Sigmoid colon (tissue), 7 donors: ENCODE results near the gene GLI3. TPM values are rescaled to one million over a fixed set of nuclear protein-coding genes. Genes with fewer than 3 reads are reported as not detected.

Source experiments
- DNase-seq: peaks from one replicate; pipeline ENCODE4 v3.0.0-alpha.2; 2019
- H3K27ac ChIP-seq, 4 donors: fragments of 200-600 bp; sonication (generic); one replicate each; pipeline ENCODE4 v1.5.1; 2016 to 2019; ENCODE audit warnings: mild to moderate bottlenecking in 1 of 4
- H3K27me3 ChIP-seq, 3 donors: fragments of 200-600 bp; sonication (generic); one replicate each; pipeline ENCODE4 v1.5.1; 2019; ENCODE audit warnings: mild to moderate bottlenecking in 1 of 3
- H3K36me3 ChIP-seq, 4 donors: fragments of 200-600 bp; sonication (generic); one replicate each; pipeline ENCODE4 v1.5.1; 2016 to 2019
- H3K4me1 ChIP-seq, 4 donors: fragments of 200-600 bp; sonication (generic); one replicate each; pipeline ENCODE4 v1.5.1; 2017 to 2019
- H3K4me3 ChIP-seq, 4 donors: fragments of 200-600 bp; sonication (generic); one replicate each; pipeline ENCODE4 v1.5.1; 2017 to 2019; ENCODE audit warnings: mild to moderate bottlenecking in 2 of 4, moderate library complexity in 1 of 4
- H3K9me3 ChIP-seq, 4 donors: fragments of 200-600 bp in 3 of 4; sonication (generic) in 3 of 4; one replicate each; pipeline versions ENCODE4 v1.5.1 to v1.6.1; 2013 to 2019
- CTCF ChIP-seq, 4 experiments: fragments of 450-650 bp in 3 of 4; fragments of 200-600 bp in 1 of 4; IDR thresholded peaks; one replicate each; pipeline ENCODE4 v1.5.1; 2016 to 2019; ENCODE audit warnings: antibody characterized with exemption in 4 of 4, mild to moderate bottlenecking in 3 of 4, moderate library complexity in 2 of 4
- EP300 ChIP-seq, 4 donors: sonication (generic); formaldehyde crosslinking; IDR thresholded peaks; one replicate each; pipeline ENCODE4 v1.6.1; 2017; ENCODE audit warnings: antibody characterized with exemption in 4 of 4
- POLR2A ChIP-seq, 2 donors: fragments of 450-650 bp; IDR thresholded peaks; one replicate each; pipeline ENCODE4 v1.6.1; 2016; ENCODE audit warnings: antibody characterized with exemption in 2 of 2, mild to moderate bottlenecking in 2 of 2, moderate library complexity in 2 of 2
- POLR2AphosphoS5 ChIP-seq, 4 donors: sonication (generic); formaldehyde crosslinking; IDR thresholded peaks; one replicate each; pipeline ENCODE4 v1.6.1; 2017; ENCODE audit warnings: antibody characterized with exemption in 4 of 4
- WGBS, 2 donors: extraction: QIAGEN DNeasy Blood & Tissue Kit; methylation state at CpG; one replicate each; pipeline ENCODE4 v1.1.7; 2013; 5-methylcytosine and 5-hydroxymethylcytosine counted together
- intact Hi-C: fragments of 100-400 bp; cut with DNase I; formaldehyde crosslinking; loops from one replicate; pipeline ENCODE4 v1.15.1; 2023
- polyA plus RNA-seq, 3 donors: library from polyadenylated mRNA; stranded (reverse); fragments of 200-250 nt; gene quantifications; one replicate each; pipeline ENCODE4 v1.2.3, GENCODE V29; 2013
- total RNA-seq, 4 donors: library from RNA; depleted of rRNA; stranded (reverse); fragments of >200 nt; gene quantifications; one replicate each; pipeline ENCODE4 v1.1.0, GENCODE V29; 2016
- donor health status: healthy with polysubstance abuse.
- donor health status: Bipolar disorder and iron deficiency.
- donor health status: healthy.

GLI3 gene
- total and polyA plus RNA-seq, 7 donors, result 0.23 to 31.6 (median 17.2) TPM

DNA sequence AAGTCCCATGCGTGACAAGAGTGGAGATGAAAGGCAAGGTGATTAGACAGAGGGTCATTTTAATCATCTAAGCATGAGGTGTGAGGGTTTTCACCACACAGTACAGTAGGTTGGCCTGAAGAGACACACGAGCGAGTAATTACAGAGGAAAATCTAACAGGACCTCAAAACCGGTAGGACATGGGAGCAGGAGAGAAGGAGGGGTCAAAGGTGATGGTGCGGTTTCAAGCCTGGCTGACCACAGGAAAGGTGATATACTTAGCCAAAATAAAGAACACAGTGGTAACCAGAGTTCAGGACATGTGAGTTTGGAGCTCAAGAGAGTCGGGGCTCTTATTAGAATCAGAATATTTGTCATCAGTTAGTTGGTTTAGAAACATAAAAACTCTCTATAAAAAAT lies 20.0 kb downstream of the GLI3 start:
- H3K4me1 ChIP-seq, result peaks cover 0 to 51% (median 44%) of the 10 kb centered on the region in 4 donors
- peaks cover 0 to 18% (median 0%) of the 10 kb centered on the region in 4 donors for H3K36me3 ChIP-seq
- no peaks in the 10 kb centered on the region for H3K9me3 ChIP-seq
- H3K27me3 ChIP-seq, result no peaks in the 10 kb centered on the region
- TF ChIP-seq POLR2AphosphoS5 (IDR thresholded peaks at IDR 0.05), result no peak
- no peak for TF ChIP-seq EP300 (IDR thresholded peaks at IDR 0.05)
- no peak for TF ChIP-seq CTCF (IDR thresholded peaks at IDR 0.05)
- TF ChIP-seq POLR2A (IDR thresholded peaks at IDR 0.05), result no peak
- WGBS, 2 donors, result 83 to 88% methylated on average over 6 of the region's 6 CpGs
- intact Hi-C loops, result no loop called here
- H3K27ac ChIP-seq, result peak overlapping the region in 3 of 4 donors; percentile 20 to 38 (median 23)
- no peak overlapping the region for H3K4me3 ChIP-seq
- DNase-seq, result no peak

- H3K4me1 ChIP-seq, result peaks cover 0 to 48% (median 36%) of the 10 kb centered on the region in 4 donors
- H3K36me3 ChIP-seq, result no peaks in the 10 kb centered on the region
- H3K4me3 ChIP-seq, result no peak overlapping the region
- no peaks in the 10 kb centered on the region for H3K27me3 ChIP-seq
- TF ChIP-seq EP300 (IDR thresholded peaks at IDR 0.05), result no peak
- TF ChIP-seq POLR2A (IDR thresholded peaks at IDR 0.05), result no peak
- no peak for TF ChIP-seq POLR2AphosphoS5 (IDR thresholded peaks at IDR 0.05)
- no peak for TF ChIP-seq CTCF (IDR thresholded peaks at IDR 0.05)
- no peak for DNase-seq
- no peaks in the 10 kb centered on the region for H3K9me3 ChIP-seq
- intact Hi-C loops, result no loop called here
- WGBS, 2 donors, result 65 to 81% methylated on average over 8 of the region's 8 CpGs
- H3K27ac ChIP-seq, result peak overlapping the region in 2 of 4 donors; percentile 18 to 38
Observed at GRCh38 chr7:42214060-42214679, 22.8 kb downstream of the GLI3 start.

DNA sequence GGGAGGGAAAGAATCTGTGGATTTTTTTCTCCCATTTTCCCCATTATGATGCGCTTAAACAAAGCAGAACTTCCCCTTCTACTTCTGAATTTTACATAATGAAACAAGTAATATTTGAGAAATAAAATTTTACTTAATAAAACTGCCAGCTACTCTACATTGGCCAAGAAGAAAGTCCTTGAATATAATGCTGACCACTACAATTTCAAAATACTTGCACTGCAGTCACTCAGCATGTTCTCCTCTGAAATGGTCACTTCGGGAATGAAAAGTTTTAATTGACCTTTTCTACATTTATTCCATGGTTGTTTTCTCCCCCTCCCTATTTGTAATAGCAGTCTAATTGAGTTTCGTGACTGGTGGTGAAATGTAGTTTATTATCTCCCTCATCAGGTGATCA lies 23.9 kb downstream of the GLI3 start:
- 92 to 93% methylated on average over 3 of the region's 3 CpGs for WGBS, 2 donors
- H3K9me3 ChIP-seq, result no peaks in the 10 kb centered on the region
- no peak overlapping the region for H3K4me3 ChIP-seq
- peaks cover 0 to 48% (median 43%) of the 10 kb centered on the region in 4 donors for H3K4me1 ChIP-seq
- no peaks in the 10 kb centered on the region for H3K36me3 ChIP-seq
- H3K27me3 ChIP-seq, result no peaks in the 10 kb centered on the region
- TF ChIP-seq EP300 (IDR thresholded peaks at IDR 0.05), result no peak
- TF ChIP-seq POLR2AphosphoS5 (IDR thresholded peaks at IDR 0.05), result no peak
- TF ChIP-seq CTCF (IDR thresholded peaks at IDR 0.05), result no peak
- no peak for TF ChIP-seq POLR2A (IDR thresholded peaks at IDR 0.05)
- H3K27ac ChIP-seq, result peak overlapping the region in 1 of 4 donors; percentile 18
- intact Hi-C loops, result no loop called here
- DNase-seq, result no peak

- Histone ChIP-seq H3K27ac (no peak overlapping the region), H3K36me3 (no peaks in the 10 kb centered on the region), H3K4me3 (no peak overlapping the region), H3K27me3 (no peaks in the 10 kb centered on the region), H3K4me1 (peaks cover 0 to 53% (median 45%) of the 10 kb centered on the region in 4 donors), H3K9me3 (no peaks in the 10 kb centered on the region)
- intact Hi-C loops, result no loop called here
- 93 to 94% methylated on average over 8 of the region's 8 CpGs for WGBS, 2 donors
- no peak for DNase-seq
- no peak for TF ChIP-seq EP300 (IDR thresholded peaks at IDR 0.05)
- TF ChIP-seq CTCF (IDR thresholded peaks at IDR 0.05), result no peak
- TF ChIP-seq POLR2AphosphoS5 (IDR thresholded peaks at IDR 0.05), result no peak
- TF ChIP-seq POLR2A (IDR thresholded peaks at IDR 0.05), result no peak
Observed at GRCh38 chr7:42212541-42213090, 24.4 kb downstream of the GLI3 start.
